Small intestine (tissue), 7 donors: Measurements from ENCODE around the gene ZNF316. TPM values are rescaled to one million over a fixed set of nuclear protein-coding genes. Genes with fewer than 3 reads are reported as not detected.
"Not testable (repeated sequence)": the region's sequence is repeated elsewhere in the genome, so short reads cannot be mapped to it uniquely, and the experiment has no call there.

Experiments
- DNase-seq, 2 donors: peaks; one replicate each; pipeline versions ENCODE4 v3.0.0 to v3.0.0-alpha.2; 2013
- FAIRE-seq: peaks from 2 replicates; lab custom pipeline; 2012; peaks lifted over from hg19 to GRCh38; lab: Jason Lieb, UNC
- H3K27ac ChIP-seq, 3 donors: one replicate each; pipeline ENCODE4 v1.5.1; 2013; ENCODE audit warnings: low read length in 2 of 3, mild to moderate bottlenecking in 2 of 3, control low read depth in 1 of 3, inconsistent platforms in 1 of 3, low read depth in 1 of 3, moderate library complexity in 1 of 3
- H3K27me3 ChIP-seq, 3 donors: one replicate each; pipeline ENCODE4 v1.6.1; 2013; ENCODE audit warnings: low read length in 3 of 3, inconsistent platforms in 1 of 3; ENCODE audit not compliant: control insufficient read depth in 3 of 3, insufficient read depth in 3 of 3
- H3K36me3 ChIP-seq, 3 donors: one replicate each; pipeline ENCODE4 v1.6.1; 2013; ENCODE audit warnings: low read length in 3 of 3, inconsistent platforms in 1 of 3, low read depth in 1 of 3, mild to moderate bottlenecking in 1 of 3, moderate library complexity in 1 of 3; ENCODE audit not compliant: control insufficient read depth in 3 of 3, insufficient read depth in 2 of 3
- H3K4me1 ChIP-seq, 3 donors: one replicate each; pipeline ENCODE4 v1.6.1; 2013; ENCODE audit warnings: low read length in 2 of 3, inconsistent platforms in 1 of 3, low read depth in 1 of 3, mild to moderate bottlenecking in 1 of 3, moderate library complexity in 1 of 3; ENCODE audit not compliant: control insufficient read depth in 3 of 3, insufficient read depth in 2 of 3
- H3K4me3 ChIP-seq, 3 donors: one replicate each; pipeline ENCODE4 v1.5.1; 2013; ENCODE audit warnings: low read length in 3 of 3, control low read depth in 1 of 3, inconsistent platforms in 1 of 3, low read depth in 1 of 3, mild to moderate bottlenecking in 1 of 3, moderate library complexity in 1 of 3
- H3K9me3 ChIP-seq, 2 donors: one replicate each; pipeline ENCODE4 v1.6.1; 2013; ENCODE audit warnings: low read depth in 1 of 2, low read length in 1 of 2; ENCODE audit not compliant: control insufficient read depth in 2 of 2, insufficient read depth in 1 of 2
- WGBS, 3 donors: extraction: QIAGEN DNeasy Blood & Tissue Kit; methylation state at CpG; one replicate each; pipeline ENCODE4 v1.1.7; 2013; 5-methylcytosine and 5-hydroxymethylcytosine counted together
- polyA plus RNA-seq, 4 donors: library from polyadenylated mRNA; stranded (reverse) in 3 of 4; unstranded in 1 of 4; fragments of 200-250 nt in 3 of 4; fragments of 120-200 nt in 1 of 4; gene quantifications; one replicate each; pipeline versions ENCODE4 v1.2.1 to v1.2.3, GENCODE V29; 2013
- donor health status: healthy with polysubstance abuse.
- donor health status: control.
- donor health status: control.
- donor health status: Bipolar disorder and iron deficiency.
- donor health status: healthy.

ZNF316 gene
- polyA plus RNA-seq, 4 donors = 11.6 to 31.4 (median 14.0) TPM

DNA sequence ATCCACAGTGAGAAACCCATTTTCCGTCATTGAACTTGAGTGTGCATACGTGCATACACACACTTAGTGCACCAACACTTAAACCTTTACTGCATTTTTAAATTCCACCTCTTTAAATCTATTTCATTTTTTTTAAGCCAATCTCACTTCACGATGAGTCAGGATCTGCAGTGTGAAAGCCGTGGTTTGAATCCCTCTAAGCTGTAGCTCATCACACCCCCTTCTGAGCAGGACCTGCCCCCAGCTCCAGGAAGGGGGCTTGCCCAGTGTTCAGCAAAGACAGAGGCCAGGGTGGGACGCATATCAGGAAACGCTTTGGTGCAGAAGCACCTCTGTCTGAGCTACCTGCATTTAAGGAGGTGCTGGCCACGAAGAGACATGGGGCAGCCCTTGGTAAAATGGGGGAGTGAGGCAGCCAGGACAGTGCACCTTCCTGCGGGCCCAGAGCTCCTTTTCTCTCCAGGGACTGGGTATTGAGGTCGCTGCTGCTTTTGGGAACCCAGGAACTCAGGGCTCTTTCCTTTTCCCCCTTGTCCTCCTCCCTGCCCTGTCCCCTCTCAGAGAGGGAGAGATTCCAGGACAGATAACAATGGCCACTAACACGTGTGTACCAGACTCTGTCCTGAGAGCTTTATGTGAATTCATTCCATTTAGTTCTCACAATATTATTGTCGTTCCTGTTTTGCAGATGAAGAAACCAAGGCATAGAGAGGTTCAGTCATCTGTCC, 21.7 kb downstream of the ZNF316 start:
- H3K4me3 ChIP-seq = no peak overlapping the region
- H3K4me1 ChIP-seq = peaks cover 0 to 4% (median 0%) of the 10 kb centered on the region in 3 donors
- peaks cover 2 to 24% (median 12%) of the 10 kb centered on the region in 3 donors for H3K36me3 ChIP-seq
- H3K27me3 ChIP-seq = peaks cover 0 to 1% (median 0%) of the 10 kb centered on the region in 3 donors
- FAIRE-seq (no peak), DNase-seq (no peak)
- no peaks in the 10 kb centered on the region for H3K9me3 ChIP-seq
- H3K27ac ChIP-seq = no peak overlapping the region
- 21 to 30% (median 23%) methylated on average over 11 of the region's 11 CpGs for WGBS, 3 donors

DNA sequence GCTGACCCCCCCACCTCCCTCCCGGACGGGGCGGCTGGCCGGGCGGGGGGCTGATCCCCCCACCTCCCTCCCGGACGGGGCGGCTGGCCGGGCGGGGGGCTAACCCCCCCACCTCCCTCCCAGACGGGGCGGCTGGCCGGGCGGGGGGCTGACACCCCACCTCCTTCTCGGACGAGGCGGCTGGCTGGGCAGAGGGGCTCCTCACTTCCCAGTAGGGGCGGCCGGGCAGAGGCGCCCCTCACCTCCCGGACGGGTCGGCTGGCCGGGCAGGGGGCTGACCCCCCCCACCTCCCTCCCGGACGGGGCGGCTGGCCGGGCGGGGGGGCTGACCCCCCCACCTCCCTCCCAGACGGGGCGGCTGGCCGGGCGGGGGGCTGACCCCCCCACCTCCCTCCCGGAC, 33.7 kb downstream of the ZNF316 start:
- not testable (repeated sequence) for H3K36me3 ChIP-seq, H3K27ac ChIP-seq, DNase-seq, H3K4me3 ChIP-seq, H3K4me1 ChIP-seq, H3K27me3 ChIP-seq, FAIRE-seq
- peaks cover 0 to 47% of the 10 kb centered on the region in 2 donors for H3K9me3 ChIP-seq
- WGBS, 3 donors = 94 to 100% (median 96%) methylated on average over 5 to 26 of the region's 34 CpGs

DNA sequence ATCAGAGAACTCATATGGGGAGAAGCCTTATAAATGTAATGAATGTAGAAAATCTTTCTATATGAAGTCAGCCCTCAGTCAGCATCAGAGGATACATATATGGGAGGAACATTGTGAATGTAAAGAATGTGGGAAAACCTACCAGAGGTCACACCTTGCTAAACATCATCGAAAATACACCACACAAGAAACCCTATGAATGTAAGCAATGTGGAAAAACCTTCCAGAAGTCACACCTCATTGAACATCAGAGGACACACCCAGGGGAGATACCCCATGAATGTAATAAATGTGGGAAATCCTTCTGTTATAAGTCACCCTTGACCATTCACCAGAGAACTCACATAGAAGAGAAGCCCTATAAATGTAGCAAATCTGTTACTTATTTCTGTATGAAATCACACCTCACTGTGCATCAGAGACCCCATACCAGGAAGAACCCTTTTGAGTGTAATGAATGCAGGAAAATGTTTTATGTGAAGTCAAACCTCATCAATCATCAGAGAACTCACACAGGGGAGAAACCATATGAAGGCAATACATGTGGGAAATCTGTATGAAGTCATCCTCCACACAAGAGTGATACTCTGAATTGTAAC, 38.8 kb downstream of the ZNF316 start:
- no peak for FAIRE-seq
- peaks cover 2 to 58% of the 10 kb centered on the region in 2 donors for H3K9me3 ChIP-seq

DNA sequence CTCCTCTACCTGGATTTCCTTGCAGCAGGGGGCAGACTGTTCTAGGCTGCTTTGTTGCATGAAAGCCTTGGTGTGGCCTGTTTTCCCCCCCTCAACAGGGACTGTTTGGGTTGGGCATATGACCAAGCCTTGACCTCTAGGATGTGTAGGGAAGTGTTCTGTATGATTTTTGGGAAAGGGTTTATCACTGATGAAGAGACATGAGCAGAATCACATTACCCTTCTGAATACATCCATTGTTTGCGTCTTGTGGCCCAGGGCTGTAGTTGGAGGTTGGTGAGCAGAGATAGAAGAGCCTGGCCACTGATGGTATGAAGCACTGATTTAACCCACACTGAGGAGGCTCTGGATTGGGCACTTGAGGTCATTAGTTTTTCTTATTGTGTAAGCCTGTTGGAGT, 43.0 kb downstream of the ZNF316 start:
- DNase-seq (no peak), FAIRE-seq (no peak)
- H3K4me1 ChIP-seq = no peaks in the 10 kb centered on the region
- 98 to 100% (median 100%) methylated on average over 1 of the region's 1 CpG for WGBS, 3 donors
- H3K4me3 ChIP-seq = no peak overlapping the region
- H3K9me3 ChIP-seq = peaks cover 2 to 78% of the 10 kb centered on the region in 2 donors
- no peaks in the 10 kb centered on the region for H3K27me3 ChIP-seq
- no peak overlapping the region for H3K27ac ChIP-seq
- no peaks in the 10 kb centered on the region for H3K36me3 ChIP-seq

More for the DNA sequence above, 38.8 kb downstream of the ZNF316 start:
- H3K27me3 ChIP-seq = no peaks in the 10 kb centered on the region
- no peaks in the 10 kb centered on the region for H3K4me1 ChIP-seq
- DNase-seq = no peak
- H3K4me3 ChIP-seq = no peak overlapping the region
- 82 to 96% (median 88%) methylated on average over 1 of the region's 1 CpG for WGBS, 3 donors
- no peak overlapping the region for H3K27ac ChIP-seq
- no peaks in the 10 kb centered on the region for H3K36me3 ChIP-seq

DNA sequence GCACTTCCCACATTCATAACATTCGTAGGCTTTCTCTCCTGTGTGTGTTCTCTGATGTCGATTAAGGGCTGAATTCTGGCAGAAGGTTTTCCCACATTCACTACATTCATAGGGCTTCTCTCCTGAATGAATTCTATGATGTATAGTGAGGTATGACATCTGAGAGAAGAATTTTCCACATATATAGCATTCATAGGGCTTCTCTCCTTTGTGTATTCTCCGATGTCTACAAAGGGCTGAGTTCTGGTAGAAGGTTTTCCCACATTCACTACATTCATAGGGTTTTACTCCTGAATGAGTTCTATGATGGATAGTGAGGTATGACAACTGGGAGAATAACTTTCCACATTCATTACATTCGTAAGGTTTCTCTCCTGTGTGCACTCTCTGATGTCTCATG, 54.0 kb downstream of the ZNF316 start:
- Histone ChIP-seq H3K4me3 (no peak overlapping the region), H3K27ac (no peak overlapping the region), H3K9me3 (peaks cover 13 to 63% of the 10 kb centered on the region in 2 donors), H3K4me1 (no peaks in the 10 kb centered on the region), H3K27me3 (no peaks in the 10 kb centered on the region), H3K36me3 (peaks cover 33 to 76% (median 52%) of the 10 kb centered on the region in 3 donors)
- 97 to 98% (median 98%) methylated on average over 4 of the region's 4 CpGs for WGBS, 3 donors
- FAIRE-seq (no peak), DNase-seq (no peak)

DNA sequence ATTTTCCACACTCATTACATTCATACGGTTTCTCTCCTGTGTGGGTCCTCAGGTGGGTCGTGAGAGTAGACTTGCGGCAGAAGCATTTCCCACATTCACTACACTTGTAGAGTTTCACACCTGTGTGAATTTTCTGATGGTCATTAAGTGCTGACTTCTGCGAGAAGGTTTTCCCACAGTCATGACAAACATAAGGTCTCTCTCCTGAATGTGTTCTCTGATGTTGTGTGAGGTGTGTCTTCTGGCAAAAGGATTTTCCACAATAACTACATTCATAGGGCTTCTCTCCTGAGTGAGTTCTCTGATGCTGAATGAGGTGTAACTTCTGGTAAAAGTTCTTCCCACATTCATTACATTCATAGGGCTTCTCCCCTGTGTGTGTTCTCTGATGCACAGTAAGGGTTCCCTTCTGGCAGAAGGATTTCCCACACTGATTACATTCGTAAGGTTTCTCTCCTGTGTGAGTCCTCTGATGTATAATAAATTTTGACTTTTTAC, 54.5 kb downstream of the ZNF316 start:
- DNase-seq (no peak), FAIRE-seq (no peak)
- Histone ChIP-seq H3K9me3 (peaks cover 14 to 63% of the 10 kb centered on the region in 2 donors), H3K4me3 (peak overlapping the region in 1 of 3 donors; percentile 20), H3K36me3 (peaks cover 36 to 79% (median 57%) of the 10 kb centered on the region in 3 donors), H3K27me3 (no peaks in the 10 kb centered on the region), H3K27ac (no peak overlapping the region), H3K4me1 (no peaks in the 10 kb centered on the region)
- 97 to 99% (median 98%) methylated on average over 5 of the region's 5 CpGs for WGBS, 3 donors

DNA sequence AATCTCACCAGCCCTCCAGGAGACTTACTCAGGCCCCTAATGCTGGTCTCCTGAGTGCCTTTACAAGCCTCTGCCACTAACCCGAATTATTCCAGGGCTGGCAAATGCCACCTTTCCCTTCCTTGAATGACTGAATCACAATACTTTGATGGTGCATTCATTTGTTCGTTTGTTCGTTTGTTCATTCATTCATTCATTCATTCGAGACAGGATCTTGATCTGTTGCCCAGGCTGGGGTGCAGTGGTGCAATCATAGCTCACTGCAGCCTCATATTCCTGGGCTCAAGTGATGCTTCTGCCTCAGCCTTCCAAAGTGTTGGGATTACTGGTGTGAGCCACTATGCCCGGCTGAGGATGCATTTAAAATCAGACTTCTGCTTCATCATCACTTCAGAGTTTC, 63.7 kb downstream of the ZNF316 start:
- peaks cover 7 to 77% of the 10 kb centered on the region in 2 donors for H3K9me3 ChIP-seq
- H3K27ac ChIP-seq = no peak overlapping the region
- FAIRE-seq = no peak
- peaks cover 0 to 5% (median 2%) of the 10 kb centered on the region in 3 donors for H3K4me1 ChIP-seq
- DNase-seq = no peak
- no peaks in the 10 kb centered on the region for H3K27me3 ChIP-seq
- 96 to 99% (median 98%) methylated on average over 5 of the region's 5 CpGs for WGBS, 3 donors
- no peak overlapping the region for H3K4me3 ChIP-seq
- H3K36me3 ChIP-seq = peaks cover 32 to 58% (median 55%) of the 10 kb centered on the region in 3 donors

DNA sequence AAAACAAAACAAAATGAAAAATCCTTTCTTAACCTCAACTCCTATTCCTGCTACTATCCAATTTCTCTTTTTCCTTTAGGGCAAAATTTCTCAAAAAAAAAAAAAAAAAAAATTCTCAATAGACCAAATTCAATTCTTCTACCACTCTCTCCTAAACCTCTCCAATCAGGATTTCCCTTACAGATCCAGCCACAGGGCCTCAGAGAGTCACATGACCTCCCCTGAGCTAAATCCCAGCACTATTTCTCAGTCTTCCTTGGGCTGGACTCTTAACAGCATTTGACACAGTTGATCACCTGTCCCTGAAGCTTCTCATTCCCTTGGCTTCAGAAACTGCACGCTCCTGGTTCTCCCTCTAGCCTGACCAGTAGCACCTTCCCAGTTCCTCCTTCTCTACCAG, 64.7 kb downstream of the ZNF316 start:
- H3K36me3 ChIP-seq = peaks cover 24 to 52% (median 45%) of the 10 kb centered on the region in 3 donors
- no peak for DNase-seq
- no peak overlapping the region for H3K27ac ChIP-seq
- FAIRE-seq = no peak
- 97 to 100% (median 100%) methylated on average over 1 of the region's 1 CpG for WGBS, 3 donors
- peaks cover 6 to 70% of the 10 kb centered on the region in 2 donors for H3K9me3 ChIP-seq
- no peaks in the 10 kb centered on the region for H3K27me3 ChIP-seq
- H3K4me3 ChIP-seq = no peak overlapping the region
- H3K4me1 ChIP-seq = peaks cover 0 to 5% (median 2%) of the 10 kb centered on the region in 3 donors
